CD4-positive, alpha-beta memory T cell (primary cell): ENCODE data around the gene P3H2. TPM values are rescaled to one million over a fixed set of nuclear protein-coding genes. Genes with fewer than 3 reads are reported as not detected.

Experiments
- CTCF ChIA-PET: fragments of 350-600 bp; sonication (Branson Sonifier 250); formaldehyde crosslinking; loops from one replicate; lab custom pipeline; 2021; ENCODE audit warnings: inconsistent platforms; ENCODE audit not compliant: partially characterized antibody; lab: Charles Lee
- POLR2A ChIA-PET: fragments of 350-600 bp; sonication (Branson Sonifier 250); formaldehyde crosslinking; loops from one replicate; lab custom pipeline; 2021; ENCODE audit not compliant: partially characterized antibody; lab: Charles Lee
- DNase-seq, 5 donors: peaks; one replicate each; pipeline versions ENCODE4 v3.0.0 to v3.0.0-alpha.2; 2020 to 2022; ENCODE audit warnings: mixed read lengths in 1 of 5
- H3K27ac ChIP-seq: one replicate; pipeline ENCODE4 v1.7.0; 2013; ENCODE audit warnings: low read depth, low read length
- H3K27me3 ChIP-seq: 2 replicates; pipeline ENCODE4 v1.7.0; 2013; ENCODE audit warnings: mild to moderate bottlenecking, low read length, moderate library complexity; ENCODE audit not compliant: insufficient read depth
- H3K36me3 ChIP-seq: 2 replicates; pipeline ENCODE4 v1.7.0; 2013; ENCODE audit warnings: mild to moderate bottlenecking, low read length, moderate library complexity; ENCODE audit not compliant: insufficient read depth
- H3K4me1 ChIP-seq: 2 replicates; pipeline ENCODE4 v1.7.0; 2013; ENCODE audit warnings: mild to moderate bottlenecking, low read length, moderate library complexity; ENCODE audit not compliant: insufficient read depth
- H3K4me3 ChIP-seq, 2 donors: one replicate each; pipeline ENCODE4 v1.7.0; 2013; ENCODE audit warnings: low read length in 2 of 2, mild to moderate bottlenecking in 1 of 2
- H3K9me3 ChIP-seq, 2 donors: one replicate each; pipeline ENCODE4 v1.7.0; 2013; ENCODE audit warnings: low read length in 2 of 2, control low read depth in 1 of 2; ENCODE audit not compliant: control insufficient read depth in 1 of 2
- H3K27ac Mint-ChIP-seq, 7 donors: one replicate each; pipeline ENCODE4 v1.8.0; 2020 to 2021; ENCODE audit warnings: mixed read lengths in 7 of 7, mild to moderate bottlenecking in 6 of 7, inconsistent platforms in 3 of 7, moderate library complexity in 3 of 7
- H3K27me3 Mint-ChIP-seq, 2 donors: one replicate each; pipeline ENCODE4 v1.8.0; 2020 to 2021; ENCODE audit warnings: mixed read lengths in 2 of 2
- H3K36me3 Mint-ChIP-seq, 2 donors: one replicate each; pipeline ENCODE4 v1.8.0; 2020 to 2021; ENCODE audit warnings: mixed read lengths in 2 of 2, inconsistent platforms in 1 of 2, mild to moderate bottlenecking in 1 of 2
- H3K4me1 Mint-ChIP-seq, 4 donors: one replicate each; pipeline ENCODE4 v1.8.0; 2020 to 2021; ENCODE audit warnings: mixed read lengths in 4 of 4, mild to moderate bottlenecking in 1 of 4
- H3K4me3 Mint-ChIP-seq, 8 donors: one replicate each; pipeline ENCODE4 v1.8.0; 2020 to 2021; ENCODE audit warnings: mixed read lengths in 8 of 8, mild to moderate bottlenecking in 7 of 8, moderate library complexity in 6 of 8, inconsistent platforms in 3 of 8
- H3K9me3 Mint-ChIP-seq, 8 donors: one replicate each; pipeline ENCODE4 v1.8.0; 2020 to 2021; ENCODE audit warnings: mixed read lengths in 8 of 8, mild to moderate bottlenecking in 5 of 8, inconsistent platforms in 3 of 8, moderate library complexity in 1 of 8
- intact Hi-C: fragments of 100-400 bp; cut with micrococcal nuclease; formaldehyde crosslinking; loops from one replicate; pipeline ENCODE4 v1.15.1; 2023
- polyA plus RNA-seq, 2 donors: library from polyadenylated mRNA; unstranded; fragments of 300-500 nt; fragmentation: Illumina TruSeq; gene quantifications; one replicate each; pipeline ENCODE4 v1.2.3, GENCODE V29; 2021
- total RNA-seq, 2 experiments: library from RNA; stranded (reverse); gene quantifications; one replicate each; pipeline ENCODE4 v1.2.3, GENCODE V29; 2021

The P3H2 gene
- total and polyA plus RNA-seq, 4 experiments from 2014 or later: not detected

GRCh38 chr3:189948724-189949045 lies 172.0 kb downstream of the P3H2 start:
- Histone ChIP-seq H3K27me3 (no peaks in the 10 kb centered on the region), H3K36me3 (no peaks in the 10 kb centered on the region), H3K27ac (no peak overlapping the region), H3K4me3 (no peak overlapping the region), H3K9me3 (no peaks in the 10 kb centered on the region), H3K4me1 (peaks cover 6% of the 10 kb centered on the region)
- no peaks in the 10 kb centered on the region for H3K36me3 Mint-ChIP-seq
- no peak overlapping the region for H3K4me3 Mint-ChIP-seq
- no peak for DNase-seq
- CTCF ChIA-PET: interaction anchor here (0.7 to 6.4 kb wide), 8 partner anchors 9 to 686 kb away, joined by 3 to 77 read pairs (median 6); no protein-coding TSS in a partner anchor
- intact Hi-C loops: loop anchor here (1.0 kb wide), 1 partner anchor 676 kb away; no protein-coding TSS in a partner anchor
- H3K27ac Mint-ChIP-seq: no peak overlapping the region
- peaks cover 2 to 10% of the 10 kb centered on the region in 2 donors for H3K27me3 Mint-ChIP-seq
- no peaks in the 10 kb centered on the region for H3K9me3 Mint-ChIP-seq
- H3K4me1 Mint-ChIP-seq: peaks cover 0 to 4% (median 4%) of the 10 kb centered on the region in 4 donors
- POLR2A ChIA-PET: no interaction called here

DNA sequence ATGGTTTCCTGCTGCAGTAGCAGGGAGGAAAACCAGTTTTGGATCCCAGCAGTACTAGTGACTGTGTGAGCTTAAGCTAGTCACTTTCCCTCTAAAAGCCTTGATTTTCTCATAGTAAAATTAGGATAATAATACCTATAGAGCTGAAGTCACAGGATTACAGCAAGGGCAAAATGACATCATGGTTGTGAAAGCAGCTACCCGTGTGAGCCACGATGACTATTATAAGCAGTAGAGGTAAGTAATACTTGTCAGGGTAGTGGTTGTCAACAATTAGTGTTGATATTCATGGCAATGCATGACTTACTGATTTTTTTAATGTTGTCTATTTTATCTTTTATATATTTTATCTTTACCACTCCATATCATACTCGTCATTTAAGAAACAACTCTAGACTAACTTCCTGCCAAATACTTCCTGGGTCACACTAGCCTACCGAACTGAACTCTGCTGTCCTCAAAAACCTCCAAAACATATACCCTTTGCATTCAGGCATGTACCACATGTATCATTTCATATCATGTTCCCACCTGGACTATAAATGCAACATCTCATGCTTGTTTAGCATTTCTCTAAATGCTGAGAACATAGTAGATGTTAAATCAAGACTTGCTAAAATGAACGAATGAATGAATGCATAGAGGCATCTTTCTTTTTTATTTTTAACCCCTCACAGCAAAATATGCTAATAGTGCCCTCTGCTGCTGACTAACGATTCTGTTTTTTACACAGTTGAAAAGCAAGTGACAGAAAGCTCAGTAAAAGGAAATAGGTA lies 172.6 kb downstream of the P3H2 start:
- Mint-ChIP-seq H3K27me3 (peaks cover 2 to 10% of the 10 kb centered on the region in 2 donors), H3K36me3 (no peaks in the 10 kb centered on the region), H3K27ac (no peak overlapping the region), H3K9me3 (no peaks in the 10 kb centered on the region), H3K4me3 (peak overlapping the region in 1 of 8 donors; percentile 30), H3K4me1 (peaks cover 0 to 4% (median 4%) of the 10 kb centered on the region in 4 donors)
- peak in 3 of 5 donors; percentile 13 to 15 (median 15) for DNase-seq
- ChIA-PET CTCF (interaction anchor here (0.7 to 6.4 kb wide), 10 partner anchors 9 to 685 kb away, joined by 3 to 77 read pairs (median 4); no protein-coding TSS in a partner anchor), POLR2A (no interaction called here)
- Histone ChIP-seq H3K4me3 (no peak overlapping the region), H3K4me1 (peaks cover 6% of the 10 kb centered on the region), H3K9me3 (no peaks in the 10 kb centered on the region), H3K27me3 (no peaks in the 10 kb centered on the region), H3K27ac (no peak overlapping the region), H3K36me3 (no peaks in the 10 kb centered on the region)
- intact Hi-C loops: loop anchor here (1.0 kb wide), 1 partner anchor 676 kb away; no protein-coding TSS in a partner anchor

GRCh38 chr3:189947068-189947467 lies 173.6 kb downstream of the P3H2 start:
- Histone ChIP-seq H3K4me1 (peaks cover 6% of the 10 kb centered on the region), H3K9me3 (no peaks in the 10 kb centered on the region), H3K27ac (no peak overlapping the region), H3K4me3 (no peak overlapping the region), H3K27me3 (no peaks in the 10 kb centered on the region), H3K36me3 (no peaks in the 10 kb centered on the region)
- no peak for DNase-seq
- H3K9me3 Mint-ChIP-seq: no peaks in the 10 kb centered on the region
- H3K36me3 Mint-ChIP-seq: no peaks in the 10 kb centered on the region
- ChIA-PET CTCF (interaction anchor here (1.5 to 6.4 kb wide), 6 partner anchors 8 to 676 kb away, joined by 3 to 77 read pairs (median 9); no protein-coding TSS in a partner anchor), POLR2A (no interaction called here)
- intact Hi-C loops: no loop called here
- no peak overlapping the region for H3K27ac Mint-ChIP-seq
- H3K4me3 Mint-ChIP-seq: no peak overlapping the region
- peaks cover 2 to 4% of the 10 kb centered on the region in 2 donors for H3K27me3 Mint-ChIP-seq
- peaks cover 0 to 4% (median 4%) of the 10 kb centered on the region in 4 donors for H3K4me1 Mint-ChIP-seq

DNA sequence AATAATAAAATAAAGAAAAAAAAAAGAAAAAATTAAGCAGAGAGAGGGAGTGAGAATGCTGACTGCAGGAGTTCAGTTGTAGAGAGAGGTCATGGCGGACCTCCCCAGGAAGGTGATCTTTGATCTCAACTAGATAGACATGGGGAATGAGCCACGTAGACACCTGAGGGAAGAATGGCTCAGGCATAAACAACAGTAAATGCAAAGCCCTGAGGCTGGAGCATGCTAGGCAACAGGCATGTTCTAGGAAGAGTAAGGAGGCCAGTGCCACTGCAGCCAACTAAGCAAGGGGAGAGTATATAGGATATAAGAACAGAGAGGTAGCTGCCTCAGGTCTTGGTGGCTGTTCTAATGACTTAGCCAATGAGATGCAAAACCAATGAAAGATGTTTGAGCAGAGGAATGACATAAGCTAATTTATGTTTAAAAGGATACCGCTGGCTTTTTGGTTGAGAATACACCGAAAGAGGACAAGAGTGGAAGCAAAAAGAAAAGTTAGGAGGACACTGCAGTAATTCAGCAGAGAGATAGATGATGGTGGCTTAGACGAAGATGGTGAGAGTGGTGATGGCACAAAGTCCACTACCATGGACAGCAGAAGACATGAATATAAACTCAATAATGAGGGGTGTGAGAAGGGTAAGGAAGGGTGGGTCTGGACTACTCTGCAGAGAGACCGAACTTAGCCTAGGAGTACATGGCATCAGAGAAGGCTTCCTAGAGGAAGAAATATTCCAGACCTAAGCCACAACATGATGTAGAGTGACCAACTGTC lies 174.6 kb downstream of the P3H2 start:
- H3K36me3 ChIP-seq: no peaks in the 10 kb centered on the region
- H3K27me3 ChIP-seq: no peaks in the 10 kb centered on the region
- ChIA-PET CTCF (interaction anchor here (1.0 to 6.4 kb wide), 4 partner anchors 7 to 675 kb away, joined by 3 to 73 read pairs (median 6); no protein-coding TSS in a partner anchor), POLR2A (no interaction called here)
- no peak overlapping the region for H3K4me3 ChIP-seq
- intact Hi-C loops: no loop called here
- no peak overlapping the region for H3K4me3 Mint-ChIP-seq
- H3K4me1 Mint-ChIP-seq: peaks cover 0 to 4% (median 4%) of the 10 kb centered on the region in 4 donors
- no peaks in the 10 kb centered on the region for H3K27me3 Mint-ChIP-seq
- no peak overlapping the region for H3K27ac ChIP-seq
- H3K4me1 ChIP-seq: peaks cover 6% of the 10 kb centered on the region
- no peaks in the 10 kb centered on the region for H3K36me3 Mint-ChIP-seq
- no peak for DNase-seq
- no peak overlapping the region for H3K27ac Mint-ChIP-seq
- H3K9me3 ChIP-seq: no peaks in the 10 kb centered on the region
- H3K9me3 Mint-ChIP-seq: no peaks in the 10 kb centered on the region

GRCh38 chr3:189944285-189945145 lies 176.2 kb downstream of the P3H2 start:
- no peaks in the 10 kb centered on the region for H3K36me3 Mint-ChIP-seq
- intact Hi-C loops: no loop called here
- CTCF ChIA-PET: interaction anchor here (0.7 to 2.5 kb wide), 2 partner anchors 17 to 672 kb away, joined by 3 to 11 read pairs; no protein-coding TSS in a partner anchor

DNA sequence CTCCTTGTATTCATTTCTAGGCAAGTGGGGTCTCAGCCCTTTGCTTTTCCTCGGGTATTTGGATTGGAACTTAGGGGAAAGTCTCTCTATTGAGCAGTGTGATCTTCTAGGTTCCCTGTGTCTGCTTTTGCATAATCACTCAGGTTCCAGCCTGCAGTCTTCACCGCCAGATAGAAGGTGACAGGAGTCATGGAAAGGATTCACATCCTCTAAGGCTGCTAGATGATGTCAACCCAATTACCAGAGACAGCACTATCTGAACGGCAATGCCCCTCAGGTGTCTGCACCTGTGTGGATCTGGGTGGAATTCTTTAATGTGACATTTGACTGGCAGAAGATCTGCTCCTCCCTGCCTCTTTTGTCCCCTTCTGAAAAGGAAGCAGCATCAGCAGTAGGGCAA lies 177.7 kb downstream of the P3H2 start:
- Histone ChIP-seq H3K27ac (no peak overlapping the region), H3K4me1 (no peaks in the 10 kb centered on the region), H3K4me3 (no peak overlapping the region), H3K27me3 (no peaks in the 10 kb centered on the region), H3K36me3 (no peaks in the 10 kb centered on the region), H3K9me3 (no peaks in the 10 kb centered on the region)
- no peak for DNase-seq
- Mint-ChIP-seq H3K9me3 (no peaks in the 10 kb centered on the region), H3K4me1 (no peaks in the 10 kb centered on the region), H3K27me3 (no peaks in the 10 kb centered on the region), H3K36me3 (no peaks in the 10 kb centered on the region), H3K27ac (no peak overlapping the region), H3K4me3 (no peak overlapping the region)
- ChIA-PET CTCF (interaction anchor here (1.3 to 5.8 kb wide), 2 partner anchors 18 to 670 kb away, joined by 3 to 35 read pairs; no protein-coding TSS in a partner anchor), POLR2A (no interaction called here)
- intact Hi-C loops: no loop called here

More at GRCh38 chr3:189944285-189945145, 176.2 kb downstream of the P3H2 start:
- Mint-ChIP-seq H3K4me3 (no peak overlapping the region), H3K9me3 (no peaks in the 10 kb centered on the region), H3K27me3 (no peaks in the 10 kb centered on the region), H3K4me1 (peaks cover 0 to 4% (median 4%) of the 10 kb centered on the region in 4 donors), H3K27ac (no peak overlapping the region)
- Histone ChIP-seq H3K36me3 (no peaks in the 10 kb centered on the region), H3K4me3 (no peak overlapping the region), H3K27me3 (no peaks in the 10 kb centered on the region), H3K9me3 (no peaks in the 10 kb centered on the region), H3K4me1 (peaks cover 6% of the 10 kb centered on the region), H3K27ac (no peak overlapping the region)
- POLR2A ChIA-PET: no interaction called here
- no peak for DNase-seq
